ENCODE results near the gene OSBPL3.

DNA sequence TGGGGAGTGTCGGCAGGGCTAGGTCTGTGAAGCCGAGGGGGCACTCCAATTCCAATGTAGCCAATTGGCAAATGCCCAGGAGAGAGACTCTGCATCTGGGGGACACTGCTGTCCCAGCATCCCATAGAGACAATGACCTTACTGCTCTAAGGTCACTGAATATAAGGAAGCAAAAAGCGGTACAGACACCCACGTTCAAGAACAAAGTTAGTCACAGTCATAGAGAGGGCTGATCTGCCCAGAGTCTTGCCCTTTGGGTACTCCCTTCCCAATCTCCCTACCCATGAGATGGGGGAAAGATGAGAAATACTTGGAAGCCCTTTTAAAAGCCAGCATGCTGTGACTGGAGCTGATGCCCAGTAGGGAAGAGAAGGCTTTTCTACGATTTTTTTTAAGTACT is 146.4 kb downstream of the OSBPL3 start:
- TF ChIP-seq SMC3 (conservative IDR thresholded peaks at IDR 0.05; ENCODE audit: poor library complexity): no peak
- TF ChIP-seq POLR2AphosphoS5 (IDR thresholded peaks at IDR 0.05): no peak
- TF ChIP-seq, protein P1, sequence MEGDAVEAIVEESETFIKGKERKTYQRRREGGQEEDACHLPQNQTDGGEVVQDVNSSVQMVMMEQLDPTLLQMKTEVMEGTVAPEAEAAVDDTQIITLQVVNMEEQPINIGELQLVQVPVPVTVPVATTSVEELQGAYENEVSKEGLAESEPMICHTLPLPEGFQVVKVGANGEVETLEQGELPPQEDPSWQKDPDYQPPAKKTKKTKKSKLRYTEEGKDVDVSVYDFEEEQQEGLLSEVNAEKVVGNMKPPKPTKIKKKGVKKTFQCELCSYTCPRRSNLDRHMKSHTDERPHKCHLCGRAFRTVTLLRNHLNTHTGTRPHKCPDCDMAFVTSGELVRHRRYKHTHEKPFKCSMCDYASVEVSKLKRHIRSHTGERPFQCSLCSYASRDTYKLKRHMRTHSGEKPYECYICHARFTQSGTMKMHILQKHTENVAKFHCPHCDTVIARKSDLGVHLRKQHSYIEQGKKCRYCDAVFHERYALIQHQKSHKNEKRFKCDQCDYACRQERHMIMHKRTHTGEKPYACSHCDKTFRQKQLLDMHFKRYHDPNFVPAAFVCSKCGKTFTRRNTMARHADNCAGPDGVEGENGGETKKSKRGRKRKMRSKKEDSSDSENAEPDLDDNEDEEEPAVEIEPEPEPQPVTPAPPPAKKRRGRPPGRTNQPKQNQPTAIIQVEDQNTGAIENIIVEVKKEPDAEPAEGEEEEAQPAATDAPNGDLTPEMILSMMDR (IDR thresholded peaks at IDR 0.05; ENCODE audit: poor library complexity, severe bottlenecking): no peak
- TF ChIP-seq EZH2 (IDR thresholded peaks at IDR 0.05; ENCODE audit: borderline replicate concordance, insufficient read depth, low read length, poor library complexity, severe bottlenecking): no peak
- TF ChIP-seq, protein P2, sequence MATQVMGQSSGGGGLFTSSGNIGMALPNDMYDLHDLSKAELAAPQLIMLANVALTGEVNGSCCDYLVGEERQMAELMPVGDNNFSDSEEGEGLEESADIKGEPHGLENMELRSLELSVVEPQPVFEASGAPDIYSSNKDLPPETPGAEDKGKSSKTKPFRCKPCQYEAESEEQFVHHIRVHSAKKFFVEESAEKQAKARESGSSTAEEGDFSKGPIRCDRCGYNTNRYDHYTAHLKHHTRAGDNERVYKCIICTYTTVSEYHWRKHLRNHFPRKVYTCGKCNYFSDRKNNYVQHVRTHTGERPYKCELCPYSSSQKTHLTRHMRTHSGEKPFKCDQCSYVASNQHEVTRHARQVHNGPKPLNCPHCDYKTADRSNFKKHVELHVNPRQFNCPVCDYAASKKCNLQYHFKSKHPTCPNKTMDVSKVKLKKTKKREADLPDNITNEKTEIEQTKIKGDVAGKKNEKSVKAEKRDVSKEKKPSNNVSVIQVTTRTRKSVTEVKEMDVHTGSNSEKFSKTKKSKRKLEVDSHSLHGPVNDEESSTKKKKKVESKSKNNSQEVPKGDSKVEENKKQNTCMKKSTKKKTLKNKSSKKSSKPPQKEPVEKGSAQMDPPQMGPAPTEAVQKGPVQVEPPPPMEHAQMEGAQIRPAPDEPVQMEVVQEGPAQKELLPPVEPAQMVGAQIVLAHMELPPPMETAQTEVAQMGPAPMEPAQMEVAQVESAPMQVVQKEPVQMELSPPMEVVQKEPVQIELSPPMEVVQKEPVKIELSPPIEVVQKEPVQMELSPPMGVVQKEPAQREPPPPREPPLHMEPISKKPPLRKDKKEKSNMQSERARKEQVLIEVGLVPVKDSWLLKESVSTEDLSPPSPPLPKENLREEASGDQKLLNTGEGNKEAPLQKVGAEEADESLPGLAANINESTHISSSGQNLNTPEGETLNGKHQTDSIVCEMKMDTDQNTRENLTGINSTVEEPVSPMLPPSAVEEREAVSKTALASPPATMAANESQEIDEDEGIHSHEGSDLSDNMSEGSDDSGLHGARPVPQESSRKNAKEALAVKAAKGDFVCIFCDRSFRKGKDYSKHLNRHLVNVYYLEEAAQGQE (IDR thresholded peaks at IDR 0.05; ENCODE audit: borderline replicate concordance): no peak

Data from neural cell (in vitro differentiated cells).